NB4 (cell line): ENCODE results near the gene ITGB8.

ENCODE experiments used
- DNase-seq: peaks from one replicate; pipeline ENCODE4 v3.0.0; 2010; ENCODE audit warnings: low read depth
- H3K4me3 ChIP-seq: one replicate; pipeline ENCODE4 v1.5.1; 2011; ENCODE audit warnings: mild to moderate bottlenecking, low read depth, low read length, moderate library complexity
- CTCF ChIP-seq: IDR thresholded peaks from one replicate; pipeline ENCODE4 v1.5.1; 2012; ENCODE audit warnings: low read depth, low read length
- MYC ChIP-seq: IDR thresholded peaks from 2 replicates; pipeline ENCODE4 v1.6.1; 2011; ENCODE audit warnings: low read depth, low read length
- POLR2A ChIP-seq: IDR thresholded peaks from 2 replicates; pipeline ENCODE4 v1.6.1; 2011; ENCODE audit warnings: mild to moderate bottlenecking; ENCODE audit not compliant: insufficient read length; ENCODE audit errors: extremely low read depth
- TF ChIP-seq, protein P1 (sequence below): IDR thresholded peaks from 2 replicates; pipeline ENCODE4 v1.6.1; 2011; ENCODE audit warnings: low read depth, low read length

ITGB8 gene

DNA sequence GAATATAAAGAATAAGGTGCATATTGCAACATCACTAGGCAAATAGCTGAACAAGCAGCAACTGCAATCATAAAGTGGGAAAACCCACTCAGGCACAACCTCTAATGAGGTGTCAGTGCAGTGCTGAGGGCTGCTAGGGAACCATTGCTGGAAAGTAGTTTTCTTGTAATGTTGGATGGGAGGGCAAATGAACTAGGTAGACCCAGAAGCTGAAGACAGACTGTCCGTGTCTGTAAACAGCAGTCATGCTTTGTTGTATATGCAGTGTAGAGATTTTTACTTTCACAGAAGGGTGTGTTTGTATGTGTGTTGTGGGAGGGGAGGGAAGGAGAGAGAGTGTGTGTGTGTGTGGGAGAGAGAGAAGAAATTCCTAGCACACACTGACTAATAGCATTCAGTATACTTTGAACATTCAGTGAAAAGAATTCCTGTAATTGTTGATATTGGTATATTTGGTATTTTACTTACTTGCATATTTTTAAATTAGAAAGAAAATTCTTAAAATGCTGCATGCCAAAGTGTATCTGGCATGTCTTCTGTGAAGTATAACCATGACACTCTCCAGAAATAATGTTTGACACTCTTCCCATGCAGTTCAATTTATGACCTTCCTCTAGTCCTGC is 28.8 kb downstream of the ITGB8 start:
- H3K4me3 ChIP-seq = no peak overlapping the region
- DNase-seq = no peak
- no peak for TF ChIP-seq MYC
- TF ChIP-seq, protein P1, sequence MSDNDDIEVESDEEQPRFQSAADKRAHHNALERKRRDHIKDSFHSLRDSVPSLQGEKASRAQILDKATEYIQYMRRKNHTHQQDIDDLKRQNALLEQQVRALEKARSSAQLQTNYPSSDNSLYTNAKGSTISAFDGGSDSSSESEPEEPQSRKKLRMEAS = no peak
- no peak for TF ChIP-seq POLR2A
- TF ChIP-seq CTCF = no peak

DNA sequence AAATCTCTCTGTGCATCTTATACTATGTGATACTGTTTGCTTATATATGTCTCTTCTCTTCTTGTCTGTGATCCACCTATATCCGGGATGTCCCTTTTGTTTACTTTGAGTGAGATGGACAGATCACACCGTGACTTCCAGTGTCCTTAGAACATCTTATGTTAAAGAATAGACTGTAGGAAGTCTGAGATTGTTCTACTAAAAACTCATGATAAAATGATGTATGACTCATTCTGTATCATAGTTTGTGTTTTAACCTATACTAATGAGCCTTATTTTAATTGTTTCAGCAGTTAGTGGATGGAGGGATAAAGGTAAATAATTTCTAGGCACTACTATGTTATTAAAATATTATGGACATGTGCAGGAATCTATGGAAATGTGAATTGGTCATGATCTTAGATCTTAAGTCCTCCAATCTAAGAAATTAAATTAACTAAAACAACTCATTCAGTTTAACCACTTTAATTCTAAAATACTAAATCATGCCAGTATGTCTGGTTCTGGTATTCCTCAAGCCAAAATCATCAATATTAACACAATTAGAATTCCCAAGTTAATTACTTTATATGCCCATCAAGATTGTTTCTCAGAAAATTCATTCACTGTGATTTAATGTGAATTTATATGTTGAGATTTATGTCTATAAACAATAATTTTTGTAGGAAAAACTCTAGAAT is 32.0 kb downstream of the ITGB8 start:
- DNase-seq = no peak
- TF ChIP-seq MYC (no peak), CTCF (no peak), POLR2A (no peak)
- TF ChIP-seq, protein P1 = no peak
- H3K4me3 ChIP-seq = no peak overlapping the region

DNA sequence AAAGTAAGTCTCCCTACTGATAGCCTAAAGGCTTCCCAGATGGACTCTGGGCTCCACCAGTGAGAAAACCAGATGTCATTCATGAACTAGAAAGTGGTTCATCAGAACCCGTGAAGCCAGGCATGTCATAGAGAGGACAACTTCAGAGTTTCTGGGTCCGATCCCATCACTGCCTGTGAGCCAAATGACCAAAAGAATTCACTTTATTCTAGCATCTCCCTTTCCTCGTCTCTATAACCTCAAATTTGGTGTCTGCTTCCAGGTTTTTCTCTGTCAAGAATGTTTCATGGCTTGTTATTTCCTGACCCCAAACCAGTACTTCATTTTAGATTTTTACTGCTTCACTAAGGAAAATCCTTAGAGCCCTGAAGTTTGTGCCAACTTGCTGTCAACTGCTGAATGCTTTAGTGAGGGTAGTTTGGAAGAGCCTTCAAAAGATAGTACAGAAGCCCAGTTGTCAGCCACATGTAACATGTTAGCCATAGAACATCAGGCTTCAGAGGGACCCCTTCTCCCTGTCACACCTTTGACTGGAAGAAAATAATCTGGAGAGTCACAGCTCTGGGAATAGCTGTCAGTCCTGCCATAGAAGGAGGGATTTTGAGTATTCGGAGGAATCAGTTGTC is 34.0 kb downstream of the ITGB8 start:
- TF ChIP-seq, protein P1 = no peak
- TF ChIP-seq CTCF = no peak
- no peak for TF ChIP-seq MYC
- TF ChIP-seq POLR2A = no peak
- DNase-seq = no peak

DNA sequence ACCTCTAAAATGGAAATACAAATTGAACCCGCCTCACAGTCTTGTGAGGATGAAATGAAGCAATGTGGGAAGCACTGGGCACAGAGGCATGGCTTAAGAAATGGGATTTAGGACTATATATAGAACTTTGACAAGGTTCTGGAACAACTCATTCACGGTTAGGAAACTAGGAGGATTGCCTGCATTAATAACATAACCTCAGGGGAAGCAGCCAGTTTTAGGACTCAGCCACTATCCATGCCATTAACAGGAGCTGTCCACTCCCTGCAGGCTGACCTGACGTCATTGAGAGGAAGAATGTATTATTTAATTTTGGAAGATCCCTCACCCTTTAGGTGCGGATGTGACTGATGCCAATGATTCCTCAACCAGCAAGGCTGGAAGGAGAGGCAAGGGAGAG is 34.8 kb downstream of the ITGB8 start:
- no peak for DNase-seq
- H3K4me3 ChIP-seq = no peak overlapping the region
- no peak for TF ChIP-seq CTCF
- TF ChIP-seq, protein P1 = no peak
- no peak for TF ChIP-seq POLR2A
- TF ChIP-seq MYC = no peak

More for the DNA sequence above, 34.0 kb downstream of the ITGB8 start:
- H3K4me3 ChIP-seq = no peak overlapping the region

- TF ChIP-seq POLR2A (no peak), MYC (no peak), CTCF (no peak)
- TF ChIP-seq, protein P1 = no peak
- peak; percentile 10 for DNase-seq
- no peak overlapping the region for H3K4me3 ChIP-seq
Measured at GRCh38 chr7:20374399-20374798, 43.7 kb downstream of the ITGB8 start.
